ENCODE data around the gene ATAD3B. TPM values are rescaled to one million over a fixed set of nuclear protein-coding genes. Genes with fewer than 3 reads are reported as not detected.
"Not testable (repeated sequence)": the region's sequence is repeated elsewhere in the genome, so short reads cannot be mapped to it uniquely, and the experiment has no call there.

The ATAD3B gene
- total RNA-seq, 1 donor from 2014 or later: 10.6 TPM

DNA sequence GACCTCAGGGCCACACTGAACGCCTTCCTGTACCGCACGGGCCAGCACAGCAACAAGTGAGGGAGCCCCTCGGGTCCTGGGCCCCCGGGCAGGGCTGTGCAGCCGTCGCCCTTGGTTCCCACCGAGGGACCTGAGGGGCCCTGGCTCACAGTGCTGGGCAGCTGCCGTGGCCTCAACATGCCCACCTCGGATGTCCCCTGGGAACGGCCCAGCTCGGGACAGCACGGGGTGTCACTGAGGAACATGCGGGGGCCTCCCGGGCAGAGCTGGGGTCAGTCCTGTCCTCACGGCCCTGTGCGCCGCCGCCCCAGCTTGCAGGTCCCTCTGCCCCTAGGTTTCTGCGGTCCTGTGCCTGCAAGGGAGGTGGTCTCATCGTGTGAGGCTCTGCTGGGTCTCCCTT is 54.9 kb downstream of the ATAD3B start:
- DNase-seq (ENCODE audit: low spot score in 2 of 2); FAIRE-seq: not testable (repeated sequence)

- no peak for DNase-seq (ENCODE audit: low spot score in 2 of 2)
- no peak for FAIRE-seq
These were observed 55.7 kb downstream of the ATAD3B start for GRCh38 chr1:1527092-1527816.

DNA sequence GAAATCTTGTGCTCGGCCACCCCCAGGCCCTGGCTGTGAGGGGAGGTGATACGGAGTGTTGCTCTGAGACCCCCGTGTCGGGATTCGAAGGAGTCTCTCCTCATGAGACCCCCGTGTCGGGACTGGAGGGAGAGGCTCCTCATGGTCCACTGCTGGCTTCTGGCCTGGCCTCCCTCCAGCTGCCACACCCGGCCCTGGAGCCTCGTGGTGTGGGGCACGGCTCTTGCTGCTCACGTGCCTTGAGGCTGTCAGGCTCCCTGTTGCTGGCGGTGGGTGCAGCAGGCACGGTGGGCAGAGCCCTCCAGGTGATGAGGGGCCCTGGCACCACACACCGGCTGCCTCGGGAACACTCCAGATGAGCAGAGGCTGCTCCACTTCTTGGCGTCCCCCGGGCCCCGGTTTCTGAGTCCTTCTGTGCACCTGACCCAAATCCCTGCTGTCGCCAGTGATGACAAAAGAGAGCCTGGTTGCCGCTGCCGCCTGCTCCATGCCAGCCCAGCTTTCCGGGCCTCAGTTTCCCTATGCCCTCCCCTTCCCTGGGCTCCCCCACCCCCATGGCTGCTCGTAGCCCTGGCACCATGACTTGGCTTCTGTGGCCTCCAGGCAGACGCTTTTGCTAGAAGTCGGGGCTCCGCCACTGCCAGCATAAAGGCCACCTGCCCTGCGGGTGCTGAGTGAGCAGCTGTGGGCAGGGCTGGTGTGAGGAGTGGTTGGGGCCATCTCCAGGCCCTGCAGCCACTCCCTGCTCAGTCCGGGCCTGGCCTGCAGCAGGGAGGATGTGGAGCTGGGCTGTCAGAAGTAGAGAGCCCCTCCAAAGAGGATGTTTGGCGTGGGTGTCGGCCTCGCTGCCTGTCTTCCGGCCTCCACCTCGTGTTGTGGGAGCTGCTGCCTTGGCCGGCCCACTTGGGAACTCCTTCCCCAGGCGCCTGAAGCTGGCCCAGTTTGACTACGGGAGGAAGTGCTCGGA is 57.0 kb downstream of the ATAD3B start:
- DNase-seq (ENCODE audit: low spot score in 2 of 2) (no peak), FAIRE-seq (no peak)

- FAIRE-seq: no peak
These were observed 57.8 kb downstream of the ATAD3B start for GRCh38 chr1:1529321-1529720.

DNA sequence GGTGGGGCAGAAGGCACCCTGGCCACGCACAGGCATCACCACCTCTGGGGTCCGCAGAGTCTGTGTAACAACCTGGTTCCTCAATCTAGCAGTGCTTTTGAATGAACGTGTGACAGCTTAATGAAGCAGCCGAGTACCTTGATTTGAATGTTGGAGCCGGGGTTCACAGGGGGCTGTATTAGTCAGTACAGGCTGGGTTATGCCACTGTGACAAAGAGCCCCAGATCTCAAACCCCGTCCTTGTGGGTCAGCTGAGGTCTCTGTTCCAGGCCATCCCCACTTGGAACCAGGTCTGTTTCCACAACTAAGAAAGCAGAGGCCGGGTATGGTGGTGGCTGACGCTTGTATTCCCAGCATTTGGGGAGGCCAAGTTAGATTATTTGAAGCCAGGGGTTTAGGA is 58.4 kb downstream of the ATAD3B start:
- FAIRE-seq (no peak), DNase-seq (ENCODE audit: low spot score in 2 of 2) (no peak)

More at GRCh38 chr1:1529321-1529720, 57.8 kb downstream of the ATAD3B start:
- DNase-seq (ENCODE audit: low spot score in 2 of 2): no peak

DNA sequence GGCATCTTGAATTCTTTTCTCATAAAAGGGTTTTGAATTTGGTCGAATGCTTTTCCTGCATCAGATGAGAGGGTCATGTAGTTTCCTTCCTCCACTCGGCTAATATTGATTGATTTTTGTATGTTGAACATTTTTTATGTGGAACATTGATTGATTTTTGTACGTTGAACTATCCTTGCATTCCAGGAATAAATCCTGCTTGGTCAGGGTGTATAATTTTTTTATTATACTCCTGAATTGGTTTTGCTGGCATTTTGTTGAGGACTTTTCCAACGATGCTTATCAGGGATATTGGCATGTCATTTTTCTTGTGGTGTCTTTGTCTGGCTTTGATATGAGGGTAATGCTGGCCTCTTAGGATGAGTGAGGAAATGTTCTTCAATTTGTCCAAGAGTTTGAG is 60.4 kb downstream of the ATAD3B start:
- FAIRE-seq (no peak), DNase-seq (ENCODE audit: low spot score in 2 of 2) (no peak)

GRCh38 chr1:1533176-1533893 is 61.8 kb downstream of the ATAD3B start:
- DNase-seq (ENCODE audit: low spot score in 2 of 2); FAIRE-seq: not testable (repeated sequence)

- not testable (repeated sequence) for DNase-seq (ENCODE audit: low spot score in 2 of 2); FAIRE-seq
These were observed 62.3 kb downstream of the ATAD3B start for GRCh38 chr1:1533894-1534291.

DNA sequence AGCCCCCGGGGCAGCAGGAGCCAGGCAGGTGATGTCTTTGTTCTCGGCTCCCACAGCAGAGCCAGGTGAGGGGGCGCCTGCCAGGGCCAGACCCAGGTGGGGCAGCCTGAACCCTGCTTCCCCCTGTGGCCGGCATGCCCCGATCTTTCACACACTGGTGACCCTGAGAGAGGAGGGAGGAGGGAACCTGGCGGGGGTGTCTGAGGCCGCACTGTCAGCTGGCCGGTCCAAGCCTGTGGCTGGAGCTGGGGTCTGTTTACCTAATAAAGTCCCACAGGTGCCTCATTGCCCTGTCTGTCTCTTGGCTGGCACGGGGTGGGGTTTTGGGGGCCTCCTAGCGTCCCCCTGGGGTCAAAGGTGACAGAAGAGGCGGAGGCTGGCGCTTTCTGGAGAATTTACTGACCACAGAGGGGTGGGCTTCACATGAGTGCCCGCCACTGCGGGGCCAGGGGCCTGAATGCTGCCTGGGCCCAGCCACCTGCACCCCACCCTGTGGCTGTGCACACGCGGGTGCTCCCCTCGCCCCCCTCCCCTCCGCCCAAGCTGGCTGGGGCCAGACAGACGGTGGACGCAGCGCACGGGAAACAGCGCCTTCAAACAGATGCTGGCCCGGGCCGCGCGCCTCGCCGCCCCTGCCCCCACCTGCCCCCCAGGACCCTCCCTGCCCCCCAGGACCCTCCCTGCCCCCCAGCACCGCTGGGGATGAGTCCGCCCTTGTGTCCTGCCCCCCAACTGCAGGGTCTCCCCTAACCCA is 63.0 kb downstream of the ATAD3B start:
- FAIRE-seq (no peak), DNase-seq (ENCODE audit: low spot score in 2 of 2) (no peak)

DNA sequence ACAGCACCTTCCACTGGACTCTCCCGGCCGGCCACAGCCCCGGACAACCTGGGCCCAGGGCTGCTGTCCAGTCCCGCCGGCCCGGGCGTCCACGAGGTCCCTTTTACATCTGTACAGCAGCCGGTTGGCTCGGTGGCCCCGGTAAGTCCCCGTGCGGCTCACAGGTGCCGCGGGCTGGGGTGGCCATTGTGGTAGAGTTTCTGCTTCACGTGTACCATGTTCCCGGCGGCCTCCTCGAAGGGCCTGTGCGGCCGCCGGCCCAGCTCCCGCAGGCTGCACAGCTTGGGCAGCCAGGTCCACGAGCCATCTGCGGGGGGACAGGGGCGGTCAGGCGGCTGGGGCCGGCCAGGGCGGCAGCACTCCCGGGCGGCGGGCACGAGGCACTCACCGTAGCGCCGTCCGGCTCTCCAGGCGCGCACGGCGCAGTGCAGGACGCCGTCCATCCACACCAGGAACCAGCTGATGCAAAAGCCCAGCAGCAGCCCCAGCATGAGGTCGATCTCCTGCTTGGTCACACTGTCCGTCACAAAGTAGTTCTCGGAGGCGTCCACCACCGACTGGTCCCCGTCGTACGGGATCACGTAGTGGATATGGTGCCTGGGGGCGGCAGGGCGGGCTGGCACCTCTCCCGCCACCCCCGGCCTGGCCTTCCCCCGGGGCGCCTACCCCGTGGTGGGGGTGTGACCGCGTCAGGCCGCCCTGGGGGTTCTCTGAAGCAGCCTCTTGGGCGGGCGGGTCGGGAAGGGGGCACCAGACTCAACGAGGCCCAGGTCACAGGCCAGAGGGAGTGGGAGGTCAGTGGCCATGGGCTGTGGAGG is 63.8 kb downstream of the ATAD3B start:
- no peak for DNase-seq (ENCODE audit: low spot score in 2 of 2)
- FAIRE-seq: no peak

GRCh38 chr1:1536019-1536937 is 64.7 kb downstream of the ATAD3B start:
- no peak for FAIRE-seq
- DNase-seq (ENCODE audit: low spot score in 2 of 2): peak in 1 of 2 donors; percentile 56

GRCh38 chr1:1536938-1537546 is 65.5 kb downstream of the ATAD3B start:
- DNase-seq (ENCODE audit: low spot score in 2 of 2) (no peak), FAIRE-seq (no peak)

DNA sequence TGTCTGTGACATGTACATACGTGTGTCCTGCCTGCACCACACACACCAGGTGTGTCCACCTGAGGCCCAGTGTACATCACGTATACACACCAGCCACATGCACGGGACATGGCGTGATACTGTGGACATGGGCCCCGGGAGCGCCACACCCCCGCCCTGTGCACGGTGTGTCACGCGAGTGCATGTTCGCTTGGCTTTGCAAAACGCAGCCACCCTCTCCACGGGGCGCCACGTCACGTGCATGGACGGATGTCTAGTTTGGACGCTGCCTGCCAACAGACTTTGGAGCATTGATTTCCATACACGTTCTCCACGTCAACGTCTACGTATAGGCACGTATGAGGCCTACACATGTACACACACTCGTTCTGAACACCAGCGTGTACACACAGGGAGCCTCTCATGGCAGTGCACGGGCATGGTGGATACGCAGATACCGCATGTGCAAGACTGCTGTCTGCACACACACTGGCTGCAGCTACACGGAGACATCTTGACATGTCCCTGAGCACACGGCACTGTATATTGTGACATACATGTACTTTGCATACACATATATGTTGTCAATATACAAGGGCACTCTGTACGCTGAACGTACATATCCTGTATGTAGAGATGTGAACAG is 66.2 kb downstream of the ATAD3B start:
- DNase-seq (ENCODE audit: low spot score in 2 of 2): no peak
- FAIRE-seq: no peak

DNA sequence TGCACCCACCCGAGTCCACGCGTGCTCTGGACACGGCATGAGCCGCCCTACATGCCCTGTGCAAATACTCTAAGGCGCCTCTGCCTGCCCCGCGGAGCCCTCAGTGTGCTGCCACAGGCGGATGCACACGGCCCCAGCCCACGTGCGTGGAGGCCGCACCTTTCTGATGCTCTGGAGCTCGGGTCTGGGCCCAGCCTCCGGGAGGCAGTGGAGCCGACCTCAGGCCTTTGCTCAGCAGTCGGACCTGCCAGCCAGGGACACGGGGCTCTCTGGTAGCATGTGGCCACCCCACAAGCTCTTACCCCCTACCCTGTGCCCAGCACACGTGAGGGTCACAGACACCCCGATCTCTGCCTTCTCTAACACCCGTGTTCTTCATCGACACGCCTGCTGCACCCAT is 66.8 kb downstream of the ATAD3B start:
- FAIRE-seq (no peak), DNase-seq (ENCODE audit: low spot score in 2 of 2) (no peak)

GRCh38 chr1:1538989-1539309 is 67.4 kb downstream of the ATAD3B start:
- no peak for FAIRE-seq
- DNase-seq (ENCODE audit: low spot score in 2 of 2): no peak

- DNase-seq (ENCODE audit: low spot score in 2 of 2): peak; percentile 63 to 66
- no peak for FAIRE-seq
These were observed 67.9 kb downstream of the ATAD3B start for GRCh38 chr1:1539310-1540089.

Data from frontal cortex (tissue), 4 donors.